GM12873 (cell line): ENCODE results near the gene BMPR1A.

Experiments
- CTCF ChIP-seq: IDR thresholded peaks from 2 replicates; pipeline ENCODE4 v1.5.1; 2012; ENCODE audit warnings: low read depth, mild to moderate bottlenecking, moderate library complexity, low read length, control low read depth; ENCODE audit not compliant: insufficient read depth; ENCODE audit errors: missing control alignments

Gene BMPR1A

GRCh38 chr10:86871563-86872183 lies 115.3 kb downstream of the BMPR1A start:
- no peak for TF ChIP-seq CTCF

- no peak for TF ChIP-seq CTCF
Measured at GRCh38 chr10:86872757-86873156, 116.3 kb downstream of the BMPR1A start.

GRCh38 chr10:86876748-86877147 lies 120.3 kb downstream of the BMPR1A start:
- TF ChIP-seq CTCF, result no peak

- no peak for TF ChIP-seq CTCF
Measured at GRCh38 chr10:86878983-86879713, 122.7 kb downstream of the BMPR1A start.

- TF ChIP-seq CTCF, result no peak
Measured at GRCh38 chr10:86880971-86881370, 124.6 kb downstream of the BMPR1A start.

GRCh38 chr10:86888585-86889381 lies 132.4 kb downstream of the BMPR1A start:
- TF ChIP-seq CTCF, result no peak

- TF ChIP-seq CTCF, result no peak
Measured at GRCh38 chr10:86889997-86890396, 133.6 kb downstream of the BMPR1A start.
